ENCODE data around the gene BDKRB2. TPM values are rescaled to one million over a fixed set of nuclear protein-coding genes. Genes with fewer than 3 reads are reported as not detected.
A peak's percentile ranks its signal among the peaks of the same experiment; 100 is the strongest.

Gene BDKRB2
- total and polyA plus RNA-seq, 2 experiments from 2014 or later = 12.4 to 14.4 TPM

- Histone ChIP-seq H3K9me2 (ENCODE audit: insufficient read depth) (no peaks in the 10 kb centered on the region), H3K4me1 (ENCODE audit: insufficient read depth) (peaks cover 37% of the 10 kb centered on the region), H3K79me2 (ENCODE audit: insufficient read depth) (no peaks in the 10 kb centered on the region), H4K20me1 (ENCODE audit: insufficient read depth) (no peaks in the 10 kb centered on the region), H3F3A (ENCODE audit: insufficient read depth) (peaks cover 28% of the 10 kb centered on the region), H2AFZ (no peak overlapping the region), H3K4me3 (no peak overlapping the region), H3K9me3 (ENCODE audit: low read depth) (no peaks in the 10 kb centered on the region), H3K27me3 (replicated peaks; ENCODE audit: insufficient read depth) (no peaks in the 10 kb centered on the region), H3K36me3 (ENCODE audit: low read depth) (0 out of 2 replicates have a peak, but pooled peaks cover 3% of the 10 kb centered on the region), H3K9ac (no peak overlapping the region), H3K27ac (no peak overlapping the region), H3K4me2 (ENCODE audit: unreplicated experiment) (no peak overlapping the region)
- TF ChIP-seq EZH2 (IDR thresholded peaks at IDR 0.05; ENCODE audit: insufficient read depth, poor library complexity, severe bottlenecking) (no peak), EZH2phosphoT487 (IDR thresholded peaks at IDR 0.05; ENCODE audit: insufficient read depth, low read depth) (no peak)
- no peak for DNase-seq
- WGBS, 2 experiments (ENCODE audit: low coverage in 1 of 2, low lambda C conversion rate in 2 of 2, missing lambda C conversion rate in 2 of 2) = 88 to 90% methylated on average over 5 of the region's 5 CpGs
- in situ Hi-C loops (cut with MboI) = loop anchor here (5.0 to 10.0 kb wide), 2 partner anchors 171 to 279 kb away; no protein-coding TSS in a partner anchor
These were observed 69.0 kb downstream of the BDKRB2 start for GRCh38 chr14:96273629-96274028.

GRCh38 chr14:96274122-96274521 is 69.5 kb downstream of the BDKRB2 start:
- in situ Hi-C loops (cut with MboI) = loop anchor here (5.0 to 10.0 kb wide), 2 partner anchors 172 to 279 kb away; no protein-coding TSS in a partner anchor
- H2AFZ ChIP-seq = 0 out of 2 replicates have a peak overlapping the region, but pooled peaks have one; percentile 34
- H3K9me2 ChIP-seq (ENCODE audit: insufficient read depth) = no peaks in the 10 kb centered on the region
- WGBS, 2 experiments (ENCODE audit: low coverage in 1 of 2, low lambda C conversion rate in 2 of 2, missing lambda C conversion rate in 2 of 2) = 95% methylated on average over 5 of the region's 5 CpGs
- no peak for TF ChIP-seq EZH2phosphoT487 (IDR thresholded peaks at IDR 0.05; ENCODE audit: insufficient read depth, low read depth)
- no peak for TF ChIP-seq EZH2 (IDR thresholded peaks at IDR 0.05; ENCODE audit: insufficient read depth, poor library complexity, severe bottlenecking)
- no peak overlapping the region for H3K4me3 ChIP-seq
- H3K27me3 ChIP-seq (replicated peaks; ENCODE audit: insufficient read depth) = no peaks in the 10 kb centered on the region
- no peak for DNase-seq
- no peaks in the 10 kb centered on the region for H3K79me2 ChIP-seq (ENCODE audit: insufficient read depth)
- H3K9me3 ChIP-seq (ENCODE audit: low read depth) = no peaks in the 10 kb centered on the region
- H3K27ac ChIP-seq = peak overlapping the region; percentile 77
- H3F3A ChIP-seq (ENCODE audit: insufficient read depth) = peaks cover 27% of the 10 kb centered on the region
- H3K36me3 ChIP-seq (ENCODE audit: low read depth) = 0 out of 2 replicates have a peak, but pooled peaks cover 3% of the 10 kb centered on the region
- peak overlapping the region; percentile 20 for H3K4me2 ChIP-seq (ENCODE audit: unreplicated experiment)
- H3K4me1 ChIP-seq (ENCODE audit: insufficient read depth) = peaks cover 34% of the 10 kb centered on the region
- H4K20me1 ChIP-seq (ENCODE audit: insufficient read depth) = no peaks in the 10 kb centered on the region
- H3K9ac ChIP-seq = peak overlapping the region; percentile 67; the same call in 1 of the 2 replicates

- Histone ChIP-seq H3K79me2 (ENCODE audit: insufficient read depth) (no peaks in the 10 kb centered on the region), H3K36me3 (ENCODE audit: low read depth) (0 out of 2 replicates have a peak, but pooled peaks cover 3% of the 10 kb centered on the region), H3K9ac (peak overlapping the region; percentile 67), H3K9me2 (ENCODE audit: insufficient read depth) (no peaks in the 10 kb centered on the region), H3K4me1 (ENCODE audit: insufficient read depth) (peaks cover 29% of the 10 kb centered on the region), H3K9me3 (ENCODE audit: low read depth) (no peaks in the 10 kb centered on the region), H3K4me2 (ENCODE audit: unreplicated experiment) (peak overlapping the region; percentile 20), H3K27ac (peak overlapping the region; percentile 77), H3F3A (ENCODE audit: insufficient read depth) (peaks cover 24% of the 10 kb centered on the region), H3K27me3 (replicated peaks; ENCODE audit: insufficient read depth) (no peaks in the 10 kb centered on the region), H4K20me1 (ENCODE audit: insufficient read depth) (no peaks in the 10 kb centered on the region), H2AFZ (peak overlapping the region; percentile 34; the same call in 1 of the 2 replicates), H3K4me3 (no peak overlapping the region)
- WGBS, 2 experiments (ENCODE audit: low coverage in 1 of 2, low lambda C conversion rate in 2 of 2, missing lambda C conversion rate in 2 of 2) = 32 to 37% methylated on average over 6 of the region's 6 CpGs
- TF ChIP-seq EZH2phosphoT487 (IDR thresholded peaks at IDR 0.05; ENCODE audit: insufficient read depth, low read depth) = no peak
- TF ChIP-seq EZH2 (IDR thresholded peaks at IDR 0.05; ENCODE audit: insufficient read depth, poor library complexity, severe bottlenecking) = no peak
- DNase-seq = peak; percentile 89
- in situ Hi-C loops (cut with MboI) = loop anchor here (5.0 to 10.0 kb wide), 2 partner anchors 172 to 280 kb away; no protein-coding TSS in a partner anchor
These were observed 69.9 kb downstream of the BDKRB2 start for GRCh38 chr14:96274543-96274942.

- no peaks in the 10 kb centered on the region for H4K20me1 ChIP-seq (ENCODE audit: insufficient read depth)
- 16 to 18% methylated on average over 17 of the region's 17 CpGs for WGBS, 2 experiments (ENCODE audit: low coverage in 1 of 2, low lambda C conversion rate in 2 of 2, missing lambda C conversion rate in 2 of 2)
- peaks cover 20% of the 10 kb centered on the region for H3F3A ChIP-seq (ENCODE audit: insufficient read depth)
- no peak overlapping the region for H3K4me3 ChIP-seq
- H3K27me3 ChIP-seq (replicated peaks; ENCODE audit: insufficient read depth) = no peaks in the 10 kb centered on the region
- peak overlapping the region; percentile 19 for H3K4me2 ChIP-seq (ENCODE audit: unreplicated experiment)
- H3K79me2 ChIP-seq (ENCODE audit: insufficient read depth) = no peaks in the 10 kb centered on the region
- DNase-seq = peak; percentile 83
- H3K9me2 ChIP-seq (ENCODE audit: insufficient read depth) = no peaks in the 10 kb centered on the region
- H3K36me3 ChIP-seq (ENCODE audit: low read depth) = 0 out of 2 replicates have a peak, but pooled peaks cover 3% of the 10 kb centered on the region
- H3K4me1 ChIP-seq (ENCODE audit: insufficient read depth) = peaks cover 25% of the 10 kb centered on the region
- no peak for TF ChIP-seq EZH2phosphoT487 (IDR thresholded peaks at IDR 0.05; ENCODE audit: insufficient read depth, low read depth)
- TF ChIP-seq EZH2 (IDR thresholded peaks at IDR 0.05; ENCODE audit: insufficient read depth, poor library complexity, severe bottlenecking) = no peak
- H3K27ac ChIP-seq = peak overlapping the region; percentile 77
- peak overlapping the region; percentile 67 for H3K9ac ChIP-seq
- H3K9me3 ChIP-seq (ENCODE audit: low read depth) = no peaks in the 10 kb centered on the region
- H2AFZ ChIP-seq = peak overlapping the region; percentile 34
- in situ Hi-C loops (cut with MboI) = loop anchor here (10.0 to 25.0 kb wide), 2 partner anchors 281 to 738 kb away; partner anchors contain the start of gene GLRX5
These were observed 70.8 kb downstream of the BDKRB2 start for GRCh38 chr14:96275177-96276112.

Data from GM23248 (cell line).